Osteoblast (primary cell): Measurements from ENCODE around the gene SERTAD2. TPM values are rescaled to one million over a fixed set of nuclear protein-coding genes. Genes with fewer than 3 reads are reported as not detected.

Experiments
- DNase-seq: peaks from one replicate; pipeline ENCODE4 v3.0.0; 2011; ENCODE audit warnings: low spot score, mixed read lengths; ENCODE audit not compliant: insufficient read length; ENCODE audit errors: missing footprints
- H2AFZ ChIP-seq: 2 replicates; pipeline ENCODE4 v1.6.0; 2011; ENCODE audit warnings: mild to moderate bottlenecking, low read length
- H3K27ac ChIP-seq: 2 replicates; pipeline ENCODE4 v1.5.1; 2011; ENCODE audit warnings: mild to moderate bottlenecking, low read depth, low read length, moderate library complexity
- H3K27me3 ChIP-seq: 2 replicates; pipeline ENCODE4 v1.6.0; 2012; ENCODE audit warnings: mild to moderate bottlenecking, control low read depth, inconsistent platforms, low read length, moderate library complexity; ENCODE audit not compliant: insufficient read depth
- H3K36me3 ChIP-seq: 2 replicates; pipeline ENCODE4 v1.5.1; 2011; ENCODE audit warnings: mild to moderate bottlenecking, low read length, control low read depth, moderate library complexity; ENCODE audit not compliant: insufficient read depth
- H3K4me1 ChIP-seq: 2 replicates; pipeline ENCODE4 v1.5.1; 2011; ENCODE audit warnings: mild to moderate bottlenecking, low read length, control low read depth, moderate library complexity; ENCODE audit not compliant: insufficient read depth
- H3K4me2 ChIP-seq: 2 replicates; pipeline ENCODE4 v1.6.0; 2011; ENCODE audit warnings: mild to moderate bottlenecking, low read length; ENCODE audit not compliant: insufficient read depth
- H3K4me3 ChIP-seq: fragments of 200-600 bp; sonication (generic); 3 replicates; pipeline ENCODE4 v1.5.1; 2012; ENCODE audit warnings: mild to moderate bottlenecking, low read length, inconsistent platforms; ENCODE audit not compliant: insufficient read depth
- H3K79me2 ChIP-seq: 2 replicates; pipeline ENCODE4 v1.6.0; 2012; ENCODE audit warnings: mild to moderate bottlenecking, low read length, control low read depth, inconsistent platforms; ENCODE audit not compliant: insufficient read depth
- H3K9me3 ChIP-seq: 2 replicates; pipeline ENCODE4 v1.5.1; 2011; ENCODE audit warnings: low read depth, low read length, control low read depth
- H4K20me1 ChIP-seq: 2 replicates; pipeline ENCODE4 v1.6.0; 2012; ENCODE audit warnings: mild to moderate bottlenecking, low read length, control low read depth; ENCODE audit not compliant: insufficient read depth
- total RNA-seq: library from RNA; depleted of rRNA; stranded (reverse); fragments of >200 nt; gene quantifications from 2 replicates; pipeline ENCODE4 v1.2.3, GENCODE V29; 2012
- TF ChIP-seq, protein P1 (sequence below): IDR thresholded peaks from 2 replicates; pipeline ENCODE4 v1.5.1; 2011; ENCODE audit warnings: mild to moderate bottlenecking, low read depth, low read length, moderate library complexity; ENCODE audit errors: extremely low read depth

Gene SERTAD2
- total RNA-seq, 1 donor: 24.6 TPM

DNA sequence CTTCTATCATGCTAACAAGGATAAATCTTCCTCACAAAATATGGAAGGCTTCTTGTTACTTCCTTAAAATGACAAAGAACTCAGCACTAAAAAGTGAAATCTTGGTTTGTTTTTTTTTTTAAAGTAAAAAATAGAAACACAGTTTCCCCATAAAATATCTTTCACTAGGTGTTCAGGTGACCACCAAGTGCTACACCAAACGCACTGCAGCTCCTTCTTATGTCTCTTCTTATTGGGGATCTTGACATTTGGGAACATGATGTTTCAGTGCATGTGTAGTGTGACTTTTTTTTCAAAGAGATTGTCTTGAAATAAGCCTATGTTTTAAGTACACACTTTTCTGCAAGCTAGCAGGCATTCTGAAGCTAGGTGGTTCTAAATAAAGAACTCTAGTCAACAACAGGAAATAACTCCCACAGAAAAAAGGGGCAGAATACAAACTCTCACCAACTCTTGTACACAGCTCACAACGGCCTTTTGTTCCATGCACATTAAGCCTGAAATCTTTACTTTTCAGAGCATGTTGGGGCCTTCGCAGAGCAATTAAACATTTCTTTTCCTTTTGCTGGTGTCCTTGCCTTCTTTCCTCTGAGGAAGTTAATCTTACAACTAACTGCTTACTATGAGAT, 13.2 kb upstream of the SERTAD2 start:
- Histone ChIP-seq H3K4me3 (no peak overlapping the region), H3K27me3 (no peaks in the 10 kb centered on the region), H2AFZ (no peak overlapping the region), H3K36me3 (no peaks in the 10 kb centered on the region), H3K9me3 (no peaks in the 10 kb centered on the region), H3K4me1 (peaks cover 7% of the 10 kb centered on the region), H3K79me2 (peaks cover 60% of the 10 kb centered on the region), H3K4me2 (no peak overlapping the region), H4K20me1 (peaks cover 5% of the 10 kb centered on the region), H3K27ac (no peak overlapping the region)
- no peak for DNase-seq
- TF ChIP-seq, protein P1, sequence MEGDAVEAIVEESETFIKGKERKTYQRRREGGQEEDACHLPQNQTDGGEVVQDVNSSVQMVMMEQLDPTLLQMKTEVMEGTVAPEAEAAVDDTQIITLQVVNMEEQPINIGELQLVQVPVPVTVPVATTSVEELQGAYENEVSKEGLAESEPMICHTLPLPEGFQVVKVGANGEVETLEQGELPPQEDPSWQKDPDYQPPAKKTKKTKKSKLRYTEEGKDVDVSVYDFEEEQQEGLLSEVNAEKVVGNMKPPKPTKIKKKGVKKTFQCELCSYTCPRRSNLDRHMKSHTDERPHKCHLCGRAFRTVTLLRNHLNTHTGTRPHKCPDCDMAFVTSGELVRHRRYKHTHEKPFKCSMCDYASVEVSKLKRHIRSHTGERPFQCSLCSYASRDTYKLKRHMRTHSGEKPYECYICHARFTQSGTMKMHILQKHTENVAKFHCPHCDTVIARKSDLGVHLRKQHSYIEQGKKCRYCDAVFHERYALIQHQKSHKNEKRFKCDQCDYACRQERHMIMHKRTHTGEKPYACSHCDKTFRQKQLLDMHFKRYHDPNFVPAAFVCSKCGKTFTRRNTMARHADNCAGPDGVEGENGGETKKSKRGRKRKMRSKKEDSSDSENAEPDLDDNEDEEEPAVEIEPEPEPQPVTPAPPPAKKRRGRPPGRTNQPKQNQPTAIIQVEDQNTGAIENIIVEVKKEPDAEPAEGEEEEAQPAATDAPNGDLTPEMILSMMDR: no peak

DNA sequence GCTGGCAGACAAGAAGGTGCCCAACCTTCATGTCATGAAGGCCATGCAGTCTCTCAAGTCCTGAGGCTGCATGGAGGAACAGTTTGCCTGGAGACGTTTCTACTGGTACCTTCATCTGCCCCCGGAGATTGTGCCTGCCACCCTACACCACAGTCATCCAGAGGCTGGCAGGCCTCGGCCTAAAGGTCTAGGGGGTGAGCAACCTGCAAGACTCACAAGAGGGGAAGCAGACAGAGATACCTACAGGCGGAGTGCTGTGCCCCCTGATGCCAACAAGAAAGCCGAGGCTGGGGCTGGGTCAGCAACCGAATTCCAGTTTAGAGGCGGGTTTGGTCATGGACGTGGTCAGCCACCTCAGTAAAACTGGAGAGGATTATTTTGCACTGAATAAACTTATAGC, 12.0 kb upstream of the SERTAD2 start:
- no peaks in the 10 kb centered on the region for H3K9me3 ChIP-seq
- no peak overlapping the region for H3K4me2 ChIP-seq
- H2AFZ ChIP-seq: no peak overlapping the region
- peaks cover 12% of the 10 kb centered on the region for H3K4me1 ChIP-seq
- no peaks in the 10 kb centered on the region for H3K27me3 ChIP-seq
- H3K4me3 ChIP-seq: no peak overlapping the region
- no peaks in the 10 kb centered on the region for H3K36me3 ChIP-seq
- TF ChIP-seq, protein P1: no peak
- no peak for DNase-seq
- H3K79me2 ChIP-seq: peaks cover 61% of the 10 kb centered on the region
- peaks cover 5% of the 10 kb centered on the region for H4K20me1 ChIP-seq
- H3K27ac ChIP-seq: no peak overlapping the region

DNA sequence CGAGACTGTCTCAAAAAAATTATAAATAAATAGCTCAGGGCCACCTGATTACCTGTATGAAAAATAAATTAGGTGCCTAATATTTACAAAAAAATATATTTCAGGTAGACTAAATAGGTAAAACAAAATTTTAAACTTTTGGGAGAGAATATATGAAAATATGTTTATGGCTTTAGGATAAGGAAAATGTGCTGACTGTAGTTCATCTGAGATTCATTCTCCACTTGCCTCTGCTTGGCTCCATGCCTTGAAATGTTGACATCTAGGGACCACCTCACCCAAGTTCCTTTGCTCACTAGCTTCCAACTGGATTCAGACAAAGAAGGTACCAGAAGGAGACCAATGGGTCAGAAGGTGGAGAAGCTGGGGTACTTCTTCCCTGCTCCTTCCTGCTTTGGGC, 9.7 kb upstream of the SERTAD2 start:
- Histone ChIP-seq H3K4me1 (peaks cover 12% of the 10 kb centered on the region), H3K36me3 (no peaks in the 10 kb centered on the region), H3K4me2 (no peak overlapping the region), H4K20me1 (no peaks in the 10 kb centered on the region), H3K27ac (no peak overlapping the region), H3K9me3 (no peaks in the 10 kb centered on the region), H2AFZ (no peak overlapping the region), H3K27me3 (no peaks in the 10 kb centered on the region), H3K79me2 (peaks cover 62% of the 10 kb centered on the region), H3K4me3 (no peak overlapping the region)
- DNase-seq: no peak
- TF ChIP-seq, protein P1: no peak

DNA sequence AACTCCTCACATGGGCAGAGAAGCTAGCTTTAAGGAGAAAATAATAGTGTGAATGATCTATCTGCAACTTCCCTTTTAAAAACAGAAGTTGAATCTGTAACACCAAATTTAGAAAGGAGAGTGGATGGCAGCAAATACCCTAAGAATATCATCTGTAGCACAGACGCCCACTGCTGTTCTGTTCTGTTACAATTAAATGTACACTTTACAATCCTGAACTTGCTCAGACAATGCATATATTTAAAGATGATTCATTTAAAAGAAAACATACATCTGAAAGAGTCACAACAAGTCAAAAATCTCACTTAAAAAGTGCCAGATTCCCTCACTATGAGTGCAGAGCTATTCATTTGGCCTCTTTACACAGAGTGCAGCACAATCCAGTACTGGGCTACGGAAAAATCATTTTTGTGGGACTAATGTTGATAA, 8.0 kb upstream of the SERTAD2 start:
- peak overlapping the region; percentile 34 for H3K4me2 ChIP-seq
- no peak overlapping the region for H2AFZ ChIP-seq
- no peak overlapping the region for H3K4me3 ChIP-seq
- DNase-seq: no peak
- H3K9me3 ChIP-seq: no peaks in the 10 kb centered on the region
- H3K36me3 ChIP-seq: no peaks in the 10 kb centered on the region
- TF ChIP-seq, protein P1: no peak
- no peaks in the 10 kb centered on the region for H4K20me1 ChIP-seq
- H3K4me1 ChIP-seq: peaks cover 12% of the 10 kb centered on the region
- no peaks in the 10 kb centered on the region for H3K27me3 ChIP-seq
- peaks cover 61% of the 10 kb centered on the region for H3K79me2 ChIP-seq
- H3K27ac ChIP-seq: peak overlapping the region; percentile 27
